GM10248 (cell line): ENCODE data around the gene GYG2.

Source experiments
- CTCF ChIA-PET: fragments of 300-600 bp; sonication (Branson Sonifier 250); formaldehyde crosslinking; extraction: SDS; loops from one replicate; lab custom pipeline; 2021; ENCODE audit warnings: antibody characterized with exemption; lab: Yijun Ruan, JAX
- POLR2A ChIA-PET: fragments of 350-650 bp; sonication (Branson Sonifier 250); formaldehyde crosslinking; extraction: SDS; loops from one replicate; lab custom pipeline; 2020; ENCODE audit warnings: antibody characterized with exemption; lab: Yijun Ruan, JAX
- DNase-seq: peaks from one replicate; pipeline ENCODE4 v3.0.0; 2012; ENCODE audit errors: extremely low spot score
- TF ChIP-seq, protein P1 (sequence below): IDR thresholded peaks from 2 replicates; pipeline ENCODE4 v1.5.1; 2012; ENCODE audit warnings: mild to moderate bottlenecking, low read depth; ENCODE audit errors: extremely low read depth, missing control alignments, control extremely low read depth

The GYG2 gene

DNA sequence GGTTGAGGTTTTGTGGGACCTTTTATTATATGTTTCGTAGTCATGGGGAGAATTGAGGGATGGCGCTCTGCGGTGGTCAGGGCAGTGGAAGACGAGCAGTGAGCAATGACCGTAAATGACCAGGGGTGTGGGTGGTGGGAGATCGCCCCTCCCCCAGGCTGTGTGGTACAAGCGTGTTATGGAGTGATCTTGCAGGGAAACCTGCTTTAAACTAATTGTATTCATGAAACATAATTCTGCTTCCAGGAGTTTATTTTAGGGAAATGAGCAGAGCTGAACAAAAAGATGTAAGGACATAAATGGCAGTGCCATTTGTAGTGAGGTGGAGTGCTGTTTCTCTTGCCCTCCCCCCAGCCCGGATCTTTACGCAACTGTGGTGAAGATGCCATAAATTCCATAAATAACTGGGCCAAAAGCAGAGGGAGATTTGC, 20.2 kb downstream of the GYG2 start:
- POLR2A ChIA-PET = no interaction called here
- TF ChIP-seq, protein P1, sequence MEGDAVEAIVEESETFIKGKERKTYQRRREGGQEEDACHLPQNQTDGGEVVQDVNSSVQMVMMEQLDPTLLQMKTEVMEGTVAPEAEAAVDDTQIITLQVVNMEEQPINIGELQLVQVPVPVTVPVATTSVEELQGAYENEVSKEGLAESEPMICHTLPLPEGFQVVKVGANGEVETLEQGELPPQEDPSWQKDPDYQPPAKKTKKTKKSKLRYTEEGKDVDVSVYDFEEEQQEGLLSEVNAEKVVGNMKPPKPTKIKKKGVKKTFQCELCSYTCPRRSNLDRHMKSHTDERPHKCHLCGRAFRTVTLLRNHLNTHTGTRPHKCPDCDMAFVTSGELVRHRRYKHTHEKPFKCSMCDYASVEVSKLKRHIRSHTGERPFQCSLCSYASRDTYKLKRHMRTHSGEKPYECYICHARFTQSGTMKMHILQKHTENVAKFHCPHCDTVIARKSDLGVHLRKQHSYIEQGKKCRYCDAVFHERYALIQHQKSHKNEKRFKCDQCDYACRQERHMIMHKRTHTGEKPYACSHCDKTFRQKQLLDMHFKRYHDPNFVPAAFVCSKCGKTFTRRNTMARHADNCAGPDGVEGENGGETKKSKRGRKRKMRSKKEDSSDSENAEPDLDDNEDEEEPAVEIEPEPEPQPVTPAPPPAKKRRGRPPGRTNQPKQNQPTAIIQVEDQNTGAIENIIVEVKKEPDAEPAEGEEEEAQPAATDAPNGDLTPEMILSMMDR = no peak
- CTCF ChIA-PET = no interaction called here
- no peak for DNase-seq

DNA sequence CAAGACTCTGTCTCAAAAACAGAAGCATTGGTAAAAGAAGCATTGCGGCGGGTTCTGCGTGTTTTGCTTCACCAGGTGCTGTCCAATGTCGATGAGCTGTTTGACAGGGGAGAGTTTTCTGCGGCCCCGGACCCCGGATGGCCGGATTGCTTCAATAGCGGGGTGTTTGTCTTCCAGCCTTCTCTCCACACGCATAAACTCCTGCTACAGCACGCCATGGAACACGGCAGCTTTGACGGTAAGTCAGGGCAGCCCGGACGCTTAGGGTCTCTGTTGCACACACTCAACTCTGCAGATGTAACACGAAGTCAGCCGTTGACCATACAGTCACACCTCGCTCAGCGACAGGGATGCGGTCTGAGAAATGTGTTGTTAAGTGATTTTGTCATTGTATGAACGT, 26.2 kb downstream of the GYG2 start:
- POLR2A ChIA-PET = no interaction called here
- TF ChIP-seq, protein P1 = no peak
- no peak for DNase-seq
- CTCF ChIA-PET = no interaction called here

DNA sequence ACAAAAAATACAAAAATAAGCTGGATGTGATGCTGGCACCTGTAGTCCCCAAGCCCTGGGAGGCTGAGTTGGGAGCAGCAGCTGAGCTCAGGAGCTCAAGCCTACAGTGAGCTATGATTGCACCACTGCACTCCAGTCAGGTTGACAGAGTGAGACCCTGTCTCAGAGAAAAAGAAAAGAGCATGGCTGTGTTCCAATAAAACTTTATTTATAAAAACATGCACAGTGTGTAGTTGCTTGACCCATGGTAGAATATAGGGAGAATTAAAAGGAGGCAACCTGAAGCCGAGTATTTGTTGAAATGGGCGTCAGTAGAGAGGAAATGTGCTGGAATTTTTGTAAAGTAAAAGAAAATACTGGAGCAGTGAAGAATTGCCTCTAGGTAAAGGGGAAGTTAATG, 27.0 kb downstream of the GYG2 start:
- POLR2A ChIA-PET = no interaction called here
- CTCF ChIA-PET = no interaction called here
- TF ChIP-seq, protein P1 = no peak
- no peak for DNase-seq

DNA sequence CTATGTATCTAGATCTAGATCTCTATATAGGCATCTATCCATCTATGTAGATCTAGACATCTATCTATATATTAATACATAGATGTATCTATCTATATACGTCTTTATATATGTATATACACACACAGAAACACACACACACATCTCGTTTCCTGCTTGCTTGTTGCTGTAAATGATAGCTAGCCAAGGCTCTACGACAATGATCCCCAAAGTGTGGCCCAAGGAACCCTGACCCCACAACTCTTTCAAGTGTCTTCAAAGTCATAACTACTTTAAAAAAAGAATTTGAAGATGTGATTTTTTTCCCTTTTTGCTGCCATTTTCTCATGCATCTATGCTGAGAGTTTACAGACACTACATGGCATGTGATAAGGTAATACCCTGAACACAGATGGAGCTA, 28.8 kb downstream of the GYG2 start:
- ChIA-PET POLR2A (no interaction called here), CTCF (no interaction called here)
- TF ChIP-seq, protein P1 = no peak
- DNase-seq = no peak

DNA sequence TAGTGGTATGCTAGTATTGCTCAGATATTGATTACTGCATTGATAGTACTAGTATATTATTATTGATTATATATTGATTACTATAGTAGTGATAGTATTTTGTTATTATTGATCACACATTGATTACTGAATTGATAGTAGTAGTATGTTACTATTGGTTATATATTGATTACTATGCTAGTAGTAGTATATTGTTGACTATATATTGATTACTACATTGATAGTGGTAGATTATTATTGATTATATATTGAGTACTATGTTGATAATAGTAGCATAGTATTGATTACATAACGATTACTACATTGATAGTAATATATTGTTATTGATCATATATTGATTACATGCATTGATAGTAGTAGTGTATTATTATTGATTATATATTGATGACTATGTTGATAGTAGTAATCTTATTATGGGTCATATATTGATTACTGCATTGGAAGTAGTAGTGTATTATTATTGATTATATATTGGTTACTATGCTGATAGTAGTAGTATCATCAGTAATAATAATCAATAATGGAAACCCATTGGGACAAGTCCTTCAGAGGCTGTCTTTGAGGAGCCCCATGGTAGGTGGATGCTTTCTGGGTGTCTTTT, 30.6 kb downstream of the GYG2 start:
- POLR2A ChIA-PET = no interaction called here
- TF ChIP-seq, protein P1 = no peak
- CTCF ChIA-PET = no interaction called here
- no peak for DNase-seq

DNA sequence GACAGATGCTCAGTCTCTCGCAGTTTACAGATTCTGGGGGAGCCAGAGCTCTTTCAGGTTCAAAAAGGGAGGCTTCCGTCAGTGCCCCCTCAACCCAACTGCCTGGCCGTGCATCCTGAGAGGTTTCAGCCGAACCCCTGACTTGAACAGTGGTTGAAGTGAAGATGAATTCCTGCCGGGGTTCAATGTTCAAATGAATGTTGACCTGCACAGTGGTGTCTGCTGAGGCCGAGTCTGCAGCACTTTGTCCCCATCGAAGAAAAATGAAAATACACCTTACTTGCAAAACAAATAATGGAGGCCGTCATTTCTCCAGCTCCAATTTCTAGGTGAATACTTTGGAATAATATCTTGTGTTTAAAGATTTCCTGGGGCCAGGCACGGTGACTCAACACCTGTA, 33.7 kb downstream of the GYG2 start:
- CTCF ChIA-PET = no interaction called here
- DNase-seq = no peak
- TF ChIP-seq, protein P1 = no peak
- POLR2A ChIA-PET = no interaction called here
